Epithelial cell of proximal tubule (primary cell): Measurements from ENCODE around the gene SAAL1. TPM values are rescaled to one million over a fixed set of nuclear protein-coding genes. Genes with fewer than 3 reads are reported as not detected.
A peak's percentile ranks its signal among the peaks of the same experiment; 100 is the strongest.

Source experiments
- DNase-seq: peaks from one replicate; pipeline ENCODE4 v3.0.0-alpha.2; 2011; ENCODE audit warnings: low read depth
- H3K4me3 ChIP-seq: 2 replicates; pipeline ENCODE4 v1.5.1; 2011; ENCODE audit warnings: low read depth, mild to moderate bottlenecking, low read length
- CTCF ChIP-seq: conservative IDR thresholded peaks from 2 replicates; pipeline ENCODE4 v1.5.1; 2012; ENCODE audit warnings: low read depth, mild to moderate bottlenecking, low read length
- total RNA-seq: library from RNA; depleted of rRNA; stranded (reverse); fragments of >200 nt; gene quantifications from 2 replicates; pipeline ENCODE4 v1.2.3, GENCODE V29; 2015

The SAAL1 gene
- total RNA-seq, 1 donor from 2014 or later, result 22.8 TPM

GRCh38 chr11:18056561-18057181 lies 49.2 kb downstream of the SAAL1 start:
- no peak for TF ChIP-seq CTCF
- no peak for DNase-seq
- H3K4me3 ChIP-seq, result no peak overlapping the region

GRCh38 chr11:18054511-18055103 lies 51.3 kb downstream of the SAAL1 start:
- no peak for DNase-seq
- no peak for TF ChIP-seq CTCF
- no peak overlapping the region for H3K4me3 ChIP-seq

GRCh38 chr11:18050848-18051247 lies 55.0 kb downstream of the SAAL1 start:
- no peak for TF ChIP-seq CTCF
- no peak overlapping the region for H3K4me3 ChIP-seq
- DNase-seq, result no peak

GRCh38 chr11:18046116-18046777 lies 59.6 kb downstream of the SAAL1 start, which contains the start of gene TPH1:
TPH1 (minus strand) TSS chr11:18046269; CDS start chr11:18040762, 5,507 bp downstream.
- DNase-seq, result no peak
- no peak for TF ChIP-seq CTCF
- peak within 1 kb of the TSS; percentile 30 for H3K4me3 ChIP-seq

- H3K4me3 ChIP-seq, result no peak overlapping the region
- DNase-seq, result no peak
- TF ChIP-seq CTCF, result no peak
These were observed 69.4 kb downstream of the SAAL1 start for GRCh38 chr11:18036456-18036855.

Other genes starting within 250 kb of the SAAL1 start
- gene SERGEF, start 93.0 kb downstream of the SAAL1 start, total RNA-seq, result 22.4 and 30.6 TPM in 2 replicates
- 0.07 TPM in 1 of 2 replicates, not detected in the other for gene TPH1, start 59.8 kb downstream of the SAAL1 start, total RNA-seq
- gene MRGPRX3, start 26.5 kb upstream of the SAAL1 start, total RNA-seq, result not detected in 2 replicates
- gene MRGPRX4, start 66.8 kb upstream of the SAAL1 start, total RNA-seq, result not detected in 2 replicates
- gene SAA4, start 130.7 kb upstream of the SAAL1 start, total RNA-seq, result 0.22 and 2.8 TPM in 2 replicates
- gene SAA2, start 142.6 kb upstream of the SAAL1 start, total RNA-seq, result 15.2 and 63.5 TPM in 2 replicates
- 46.7 and 69.7 TPM in 2 replicates for gene SAA1, start 160.2 kb upstream of the SAAL1 start, total RNA-seq
- 11.5 and 16.9 TPM in 2 replicates for gene HPS5, start 216.1 kb upstream of the SAAL1 start, total RNA-seq
- 30.8 and 47.9 TPM in 2 replicates for gene GTF2H1, start 216.5 kb upstream of the SAAL1 start, total RNA-seq